Activated CD4-positive, alpha-beta T cell treated with anti-CD3 and anti-CD28 coated beads, Interleukin-2, amount 10 ng/mL, durations not matched to agents 7 days and 5 days (primary cell): ENCODE data around the gene HS3ST3B1. TPM values are rescaled to one million over a fixed set of nuclear protein-coding genes. Genes with fewer than 3 reads are reported as not detected.

Experiments used
- CTCF ChIA-PET: fragments of 350-600 bp; sonication (Branson Sonifier 250); formaldehyde crosslinking; loops from one replicate; lab custom pipeline; 2021; ENCODE audit warnings: antibody characterized with exemption; lab: Charles Lee
- POLR2A ChIA-PET: fragments of 350-600 bp; sonication (Branson Sonifier 250); formaldehyde crosslinking; loops from one replicate; lab custom pipeline; 2021; ENCODE audit warnings: antibody characterized with exemption; lab: Charles Lee
- DNase-seq: peaks from one replicate; pipeline ENCODE4 v3.0.0-alpha.2; 2020
- H3K27ac Mint-ChIP-seq: one replicate; pipeline ENCODE4 v1.8.0; 2021; ENCODE audit warnings: mild to moderate bottlenecking, moderate library complexity, mixed read lengths
- H3K27me3 Mint-ChIP-seq: one replicate; pipeline ENCODE4 v1.8.0; 2021; ENCODE audit warnings: mixed read lengths
- H3K36me3 Mint-ChIP-seq: one replicate; pipeline ENCODE4 v1.8.0; 2021; ENCODE audit warnings: low read depth, mixed read lengths
- H3K4me1 Mint-ChIP-seq: one replicate; pipeline ENCODE4 v1.8.0; 2021; ENCODE audit warnings: mixed read lengths
- H3K4me3 Mint-ChIP-seq: one replicate; pipeline ENCODE4 v1.8.0; 2021; ENCODE audit warnings: mild to moderate bottlenecking, moderate library complexity, mixed read lengths
- H3K9me3 Mint-ChIP-seq: one replicate; pipeline ENCODE4 v1.8.0; 2021; ENCODE audit warnings: mixed read lengths
- total RNA-seq, 2 experiments: library from RNA; stranded (reverse); gene quantifications; one replicate each; pipeline ENCODE4 v1.2.3, GENCODE V29; 2021

HS3ST3B1 gene
- total RNA-seq, 2 experiments from 2014 or later, result 11.5 to 11.9 TPM

DNA sequence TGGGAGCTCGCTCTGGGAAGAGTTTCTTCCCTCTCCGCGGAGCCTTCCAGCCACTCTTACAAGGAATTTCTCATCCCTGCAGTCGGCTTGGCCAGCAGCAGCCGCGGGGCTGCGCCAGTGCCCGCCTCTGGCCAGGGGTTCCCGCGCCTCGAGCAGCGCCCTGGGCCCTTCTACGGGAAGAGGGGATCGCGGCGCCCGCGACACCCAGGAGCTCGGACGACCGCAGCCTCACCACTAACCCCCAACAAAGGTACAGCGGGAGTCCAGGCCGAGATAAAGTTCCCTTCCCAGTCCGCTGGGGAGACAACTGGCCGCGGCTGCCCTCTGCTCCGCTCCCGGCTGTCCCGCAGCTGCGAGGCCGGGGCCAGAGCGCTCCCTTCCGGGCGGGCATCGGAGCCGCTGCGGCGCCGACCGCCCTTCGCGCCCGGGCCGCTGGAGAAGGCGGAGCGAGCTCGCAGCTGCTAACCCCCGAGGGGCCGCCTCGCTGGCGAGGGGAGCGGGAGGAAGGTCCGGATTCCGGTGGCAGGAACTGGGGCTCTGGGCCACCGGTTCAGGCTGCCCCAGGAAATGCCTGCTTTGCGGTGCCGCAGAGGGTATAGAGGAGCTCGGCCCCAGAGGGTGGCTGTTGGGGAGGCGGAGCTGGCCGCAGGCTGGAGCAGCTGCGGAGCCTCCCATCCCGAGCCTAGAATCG is 3.6 kb upstream of the HS3ST3B1 start:
- peaks cover 63% of the 10 kb centered on the region for H3K27me3 Mint-ChIP-seq
- CTCF ChIA-PET, result interaction anchor here (0.6 to 4.2 kb wide), 3 partner anchors 39 to 186 kb away, joined by 3 to 9 read pairs (median 3); no protein-coding TSS in a partner anchor
- H3K36me3 Mint-ChIP-seq, result no peaks in the 10 kb centered on the region

GRCh38 chr17:14298221-14298946 is 2.5 kb upstream of the HS3ST3B1 start:
- Mint-ChIP-seq H3K27ac (no peak overlapping the region), H3K4me1 (peaks cover 50% of the 10 kb centered on the region), H3K4me3 (peak overlapping the region; percentile 91), H3K9me3 (no peaks in the 10 kb centered on the region), H3K36me3 (peaks cover 1% of the 10 kb centered on the region), H3K27me3 (peaks cover 60% of the 10 kb centered on the region)
- DNase-seq, result no peak
- POLR2A ChIA-PET, result no interaction called here
- CTCF ChIA-PET, result interaction anchor here (0.6 to 4.2 kb wide), 3 partner anchors 40 to 1259 kb away, joined by 3 to 9 read pairs (median 3); no protein-coding TSS in a partner anchor

More for the DNA sequence above, 3.6 kb upstream of the HS3ST3B1 start:
- H3K27ac Mint-ChIP-seq, result no peak overlapping the region
- DNase-seq, result peak; percentile 26
- no peaks in the 10 kb centered on the region for H3K9me3 Mint-ChIP-seq
- POLR2A ChIA-PET, result no interaction called here
- H3K4me1 Mint-ChIP-seq, result peaks cover 46% of the 10 kb centered on the region
- peak overlapping the region; percentile 52 for H3K4me3 Mint-ChIP-seq

DNA sequence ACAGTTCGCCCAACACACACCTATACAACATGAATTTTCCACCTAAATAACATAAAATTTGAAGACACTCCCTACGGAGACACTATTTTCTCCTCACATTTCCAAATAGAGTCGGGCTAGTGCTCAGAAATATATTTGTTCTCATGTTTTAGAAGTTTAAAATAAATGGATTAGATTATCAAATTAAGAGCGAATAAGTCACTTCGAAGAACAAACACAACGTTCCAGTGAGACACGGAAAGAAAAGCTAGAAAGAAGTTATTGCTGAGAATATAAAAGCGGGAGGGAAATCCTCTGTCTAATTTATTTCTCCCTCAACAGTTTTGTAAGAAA is 2.0 kb upstream of the HS3ST3B1 start:
- ChIA-PET CTCF (interaction anchor here (0.6 to 4.2 kb wide), 4 partner anchors 27 to 1259 kb away, joined by 3 to 9 read pairs (median 4); no protein-coding TSS in a partner anchor), POLR2A (no interaction called here)
- Mint-ChIP-seq H3K27me3 (peaks cover 55% of the 10 kb centered on the region), H3K4me3 (peak overlapping the region; percentile 91), H3K27ac (no peak overlapping the region), H3K9me3 (no peaks in the 10 kb centered on the region), H3K4me1 (peaks cover 54% of the 10 kb centered on the region), H3K36me3 (peaks cover 5% of the 10 kb centered on the region)
- no peak for DNase-seq

DNA sequence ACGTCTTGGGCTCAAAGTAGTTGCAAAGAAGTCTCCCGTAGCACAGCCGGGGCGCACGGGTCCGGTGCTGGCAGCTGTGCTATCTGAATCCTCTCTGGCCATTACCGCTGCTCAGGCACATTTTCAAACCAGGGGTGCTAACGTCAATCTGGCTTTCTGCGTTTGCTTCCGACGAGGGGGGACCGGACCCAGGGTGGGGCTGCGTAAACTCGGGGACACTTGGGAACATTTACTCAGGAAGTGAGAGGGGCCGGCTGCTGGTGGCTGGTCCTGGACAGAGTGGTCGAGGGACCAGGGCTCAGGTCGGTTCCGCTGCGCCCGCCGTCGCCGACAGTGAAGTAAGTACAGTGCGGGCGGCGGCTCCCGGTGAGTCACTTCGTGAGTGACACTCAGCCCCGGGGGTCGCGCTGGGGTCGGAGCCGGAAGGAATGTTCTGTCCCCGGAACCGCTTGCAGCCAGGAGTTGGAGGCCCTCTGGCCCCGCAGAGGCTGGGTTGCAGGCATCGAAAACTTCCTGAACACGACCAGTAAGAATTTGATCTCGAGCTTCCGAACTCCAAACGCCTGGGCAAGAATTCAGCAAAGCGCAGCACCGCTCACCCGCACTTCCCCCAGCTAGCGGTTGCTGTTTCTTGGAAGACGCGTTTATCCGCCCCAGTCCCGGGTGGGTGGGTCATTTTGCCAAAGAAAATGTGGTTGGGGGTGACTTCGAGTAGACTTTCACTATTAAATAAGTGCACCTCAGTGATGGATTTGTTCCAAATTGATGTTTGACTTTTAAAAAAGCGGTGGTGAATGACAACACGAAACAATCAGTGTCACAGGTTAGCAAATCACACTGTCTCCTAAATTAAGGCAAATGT is 1.4 kb upstream of the HS3ST3B1 start:
- ChIA-PET POLR2A (interaction anchor here (0.7 kb wide), 1 partner anchor 207 kb away, joined by 4 read pairs; no protein-coding TSS in a partner anchor), CTCF (interaction anchor here (0.6 to 4.2 kb wide), 4 partner anchors 28 to 1260 kb away, joined by 3 to 9 read pairs (median 4); no protein-coding TSS in a partner anchor)
- peak; percentile 37 for DNase-seq
- no peaks in the 10 kb centered on the region for H3K9me3 Mint-ChIP-seq
- H3K36me3 Mint-ChIP-seq, result peaks cover 8% of the 10 kb centered on the region
- H3K27ac Mint-ChIP-seq, result peak overlapping the region; percentile 92
- H3K4me3 Mint-ChIP-seq, result peak overlapping the region; percentile 91
- H3K4me1 Mint-ChIP-seq, result peaks cover 58% of the 10 kb centered on the region
- H3K27me3 Mint-ChIP-seq, result peaks cover 49% of the 10 kb centered on the region

DNA sequence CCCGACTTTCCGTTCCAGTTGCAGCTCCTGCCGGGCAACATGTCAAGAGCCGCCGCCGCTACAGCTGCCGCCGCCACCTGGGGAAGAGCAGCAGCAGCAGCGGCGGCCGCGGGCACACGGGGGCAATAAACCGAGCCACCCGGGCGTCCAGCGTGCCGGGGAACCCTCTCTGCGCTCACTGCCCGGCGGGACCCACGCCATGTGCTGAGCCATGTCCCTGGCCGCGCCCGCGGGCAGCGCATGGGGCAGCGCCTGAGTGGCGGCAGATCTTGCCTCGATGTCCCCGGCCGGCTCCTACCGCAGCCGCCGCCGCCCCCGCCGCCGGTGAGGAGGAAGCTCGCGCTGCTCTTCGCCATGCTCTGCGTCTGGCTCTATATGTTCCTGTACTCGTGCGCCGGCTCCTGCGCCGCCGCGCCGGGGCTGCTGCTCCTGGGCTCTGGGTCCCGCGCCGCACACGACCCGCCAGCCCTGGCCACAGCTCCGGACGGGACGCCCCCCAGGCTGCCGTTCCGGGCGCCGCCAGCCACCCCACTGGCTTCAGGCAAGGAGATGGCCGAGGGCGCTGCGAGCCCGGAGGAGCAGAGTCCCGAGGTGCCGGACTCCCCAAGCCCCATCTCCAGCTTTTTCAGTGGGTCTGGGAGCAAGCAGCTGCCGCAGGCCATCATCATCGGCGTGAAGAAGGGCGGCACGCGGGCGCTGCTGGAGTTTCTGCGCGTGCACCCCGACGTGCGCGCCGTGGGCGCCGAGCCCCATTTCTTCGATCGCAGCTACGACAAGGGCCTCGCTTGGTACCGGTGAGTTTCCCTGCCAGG is 604 bp downstream of the HS3ST3B1 start:
- Mint-ChIP-seq H3K4me3 (peak overlapping the region; percentile 91), H3K27me3 (peaks cover 32% of the 10 kb centered on the region), H3K27ac (peak overlapping the region; percentile 92), H3K9me3 (no peaks in the 10 kb centered on the region), H3K36me3 (peaks cover 11% of the 10 kb centered on the region), H3K4me1 (peaks cover 66% of the 10 kb centered on the region)
- peak; percentile 27 for DNase-seq
- ChIA-PET CTCF (interaction anchor here (0.6 to 3.5 kb wide), 19 partner anchors 12 to 704 kb away, joined by 3 to 18 read pairs (median 3); no protein-coding TSS in a partner anchor), POLR2A (interaction anchor here (0.6 to 2.1 kb wide), 3 partner anchors 100 to 167 kb away, joined by 3 to 7 read pairs (median 7); no protein-coding TSS in a partner anchor)

DNA sequence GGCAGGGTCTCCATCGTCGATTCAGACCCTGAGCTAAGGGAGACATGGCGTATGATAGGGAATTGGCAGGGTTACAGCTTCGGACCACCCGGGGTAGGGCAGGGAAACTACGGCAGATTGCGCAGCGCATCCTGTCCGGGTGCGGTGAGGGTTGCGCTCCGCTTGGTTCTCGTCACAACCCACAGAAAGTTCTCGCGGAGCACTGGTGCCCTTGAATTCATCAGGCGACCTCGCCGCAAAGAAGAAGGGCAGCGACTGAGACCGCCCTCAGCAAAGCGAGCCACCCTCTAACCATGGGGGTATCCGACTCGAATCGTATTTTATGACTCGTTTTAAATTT is 1.2 kb downstream of the HS3ST3B1 start:
- peak; percentile 68 for DNase-seq
- H3K36me3 Mint-ChIP-seq, result peaks cover 11% of the 10 kb centered on the region
- ChIA-PET CTCF (interaction anchor here (0.7 to 3.5 kb wide), 12 partner anchors 12 to 705 kb away, joined by 3 to 18 read pairs (median 3); no protein-coding TSS in a partner anchor), POLR2A (interaction anchor here (0.6 to 2.1 kb wide), 2 partner anchors 101 to 168 kb away, joined by 7 read pairs; no protein-coding TSS in a partner anchor)
- peaks cover 64% of the 10 kb centered on the region for H3K4me1 Mint-ChIP-seq
- peaks cover 27% of the 10 kb centered on the region for H3K27me3 Mint-ChIP-seq
- no peaks in the 10 kb centered on the region for H3K9me3 Mint-ChIP-seq
- H3K27ac Mint-ChIP-seq, result peak overlapping the region; percentile 92
- H3K4me3 Mint-ChIP-seq, result peak overlapping the region; percentile 91

DNA sequence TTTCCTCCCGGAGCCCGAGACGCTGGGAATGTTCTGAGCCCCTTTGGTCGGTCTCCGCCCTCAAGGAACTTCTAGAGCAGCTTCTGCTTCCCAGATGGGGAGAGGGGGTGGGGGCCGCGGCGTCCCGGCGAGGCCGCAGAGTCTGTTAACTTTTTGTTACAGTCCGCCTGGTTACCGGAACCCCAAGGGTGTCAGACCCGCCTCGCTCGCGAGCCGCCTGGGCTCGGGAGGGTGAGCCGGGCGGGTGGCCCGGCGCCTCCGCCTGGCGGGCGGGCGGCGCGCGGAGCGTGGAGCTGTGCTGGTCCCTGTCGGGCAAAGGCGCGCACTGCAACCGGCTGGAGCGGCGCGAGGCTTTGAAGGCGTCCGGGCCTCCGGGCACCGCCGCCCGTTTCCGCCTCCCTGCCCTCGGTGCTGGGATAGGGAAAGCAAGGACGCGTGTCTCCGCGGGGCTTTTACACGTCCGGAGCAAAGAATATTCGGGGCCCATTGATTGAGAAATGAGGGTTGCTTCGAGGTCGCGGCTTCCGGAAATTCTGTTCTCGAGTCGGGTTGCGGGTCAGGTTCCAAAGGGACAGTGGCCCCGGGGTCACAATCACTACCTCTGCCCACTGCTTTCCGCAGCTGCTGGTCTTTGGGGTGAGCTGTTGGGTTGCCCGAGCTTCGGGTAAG is 1.7 kb downstream of the HS3ST3B1 start:
- Mint-ChIP-seq H3K4me3 (peak overlapping the region; percentile 91), H3K9me3 (no peaks in the 10 kb centered on the region), H3K36me3 (peaks cover 11% of the 10 kb centered on the region), H3K27ac (peak overlapping the region; percentile 92), H3K27me3 (peaks cover 26% of the 10 kb centered on the region), H3K4me1 (peaks cover 65% of the 10 kb centered on the region)
- POLR2A ChIA-PET, result interaction anchor here (0.6 to 2.1 kb wide), 3 partner anchors 101 to 521 kb away, joined by 3 to 7 read pairs (median 7); no protein-coding TSS in a partner anchor
- DNase-seq, result peak; percentile 83
- CTCF ChIA-PET, result interaction anchor here (0.9 to 3.5 kb wide), 12 partner anchors 15 to 706 kb away, joined by 3 to 18 read pairs (median 3); no protein-coding TSS in a partner anchor

DNA sequence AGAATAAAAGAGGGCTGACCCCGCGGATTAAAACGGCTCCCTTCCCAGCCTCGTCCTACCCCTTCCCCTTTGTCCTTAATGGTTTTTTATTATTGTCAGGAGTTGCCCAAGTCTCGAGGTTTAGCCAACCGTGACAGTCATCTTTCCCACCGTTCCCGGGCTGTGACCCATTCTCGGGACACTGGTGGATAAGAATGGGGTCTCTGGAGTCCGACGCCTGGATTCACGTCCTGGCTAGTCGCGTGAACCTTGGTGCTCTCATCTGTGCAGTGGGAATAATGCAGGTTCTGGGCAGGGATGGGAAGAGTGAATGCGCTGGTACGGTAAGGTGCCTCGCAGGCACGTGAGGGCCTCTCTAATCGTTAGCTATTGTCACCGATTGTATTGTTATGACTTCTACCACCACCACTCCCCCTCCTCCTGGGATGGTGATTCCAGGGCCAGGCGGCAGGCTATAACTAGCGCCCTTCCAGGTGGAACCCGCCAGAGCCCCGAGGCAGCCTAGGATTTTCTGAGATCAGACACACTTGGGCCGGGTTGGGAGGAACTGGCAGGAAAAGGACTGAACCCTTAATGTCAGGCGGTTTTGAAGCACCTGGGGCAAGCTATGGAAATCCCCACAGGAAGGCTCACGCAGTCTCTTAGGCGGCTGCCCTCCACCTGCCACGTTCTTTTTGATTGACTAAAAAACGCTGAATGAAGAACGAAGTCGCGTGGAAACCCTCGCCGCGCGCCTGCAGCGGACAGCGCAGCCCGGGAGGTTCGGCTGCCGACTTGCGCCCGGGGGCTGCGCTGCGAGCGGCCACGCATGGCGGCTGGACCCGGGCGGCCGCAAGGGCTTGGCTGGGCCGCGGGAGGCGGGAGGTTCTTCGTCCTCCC is 2.7 kb downstream of the HS3ST3B1 start:
- POLR2A ChIA-PET, result no interaction called here
- no peaks in the 10 kb centered on the region for H3K9me3 Mint-ChIP-seq

DNA sequence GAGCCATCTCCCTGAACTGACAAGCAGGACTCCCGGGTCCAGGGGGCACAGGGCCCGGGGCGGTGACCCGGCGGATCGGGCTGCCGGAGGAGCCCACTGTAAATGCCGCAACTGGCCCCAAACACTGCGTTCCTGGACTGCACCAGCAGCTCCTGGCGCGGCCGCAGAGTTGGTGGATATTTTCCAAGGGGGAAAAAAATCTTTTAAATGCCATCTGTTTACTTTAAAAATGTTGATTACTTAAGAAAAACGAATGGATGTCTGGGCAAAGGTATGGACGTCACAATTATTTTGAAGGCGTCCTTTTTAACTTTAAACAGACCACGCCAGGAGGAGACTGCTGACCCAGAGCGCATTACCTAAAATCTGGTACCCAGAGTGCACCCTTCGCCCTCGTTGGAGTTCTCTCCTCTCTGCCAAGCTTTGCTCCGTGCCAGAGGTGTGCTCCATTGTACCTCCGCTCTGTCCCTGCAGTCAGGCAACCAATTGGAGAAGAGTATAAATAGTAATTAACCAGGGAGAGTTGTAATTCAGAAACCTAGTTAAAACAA is 3.4 kb downstream of the HS3ST3B1 start:
- peak overlapping the region; percentile 10 for H3K4me3 Mint-ChIP-seq
- CTCF ChIA-PET, result no interaction called here
- H3K27me3 Mint-ChIP-seq, result peaks cover 11% of the 10 kb centered on the region
- POLR2A ChIA-PET, result no interaction called here
- H3K36me3 Mint-ChIP-seq, result peaks cover 11% of the 10 kb centered on the region
- no peak for DNase-seq
- peak overlapping the region; percentile 57 for H3K27ac Mint-ChIP-seq
- H3K4me1 Mint-ChIP-seq, result peaks cover 62% of the 10 kb centered on the region
- H3K9me3 Mint-ChIP-seq, result no peaks in the 10 kb centered on the region

More for the DNA sequence above, 2.7 kb downstream of the HS3ST3B1 start:
- H3K4me1 Mint-ChIP-seq, result peaks cover 64% of the 10 kb centered on the region
- H3K27me3 Mint-ChIP-seq, result peaks cover 19% of the 10 kb centered on the region
- H3K36me3 Mint-ChIP-seq, result peaks cover 11% of the 10 kb centered on the region
- CTCF ChIA-PET, result interaction anchor here (0.9 to 3.5 kb wide), 5 partner anchors 14 to 687 kb away, joined by 3 to 18 read pairs (median 3); no protein-coding TSS in a partner anchor
- H3K27ac Mint-ChIP-seq, result peak overlapping the region; percentile 51
- DNase-seq, result peak; percentile 26
- H3K4me3 Mint-ChIP-seq, result peak overlapping the region; percentile 91
